Esophagus muscularis mucosa (tissue), 4 donors: ENCODE measurements around the gene DESI1. TPM values are rescaled to one million over a fixed set of nuclear protein-coding genes. Genes with fewer than 3 reads are reported as not detected.

Source experiments
- DNase-seq: peaks from one replicate; pipeline ENCODE4 v3.0.0-alpha.2; 2017; ENCODE audit errors: extremely low spot score
- H3K27ac ChIP-seq, 4 donors: fragments of 200-600 bp; sonication (generic); replicated peaks in 1 of 4; 1 replicate in 3 of 4; 2 replicates in 1 of 4; pipeline ENCODE4 v1.5.1; 2016 to 2019; ENCODE audit warnings: mild to moderate bottlenecking in 1 of 4
- H3K27me3 ChIP-seq, 4 donors: fragments of 200-600 bp; sonication (generic); one replicate each; pipeline versions ENCODE4 v1.5.1 to v1.6.0; 2016 to 2019
- H3K36me3 ChIP-seq, 4 donors: fragments of 200-600 bp; sonication (generic); one replicate each; pipeline ENCODE4 v1.5.1; 2016 to 2019
- H3K4me1 ChIP-seq, 4 donors: fragments of 200-600 bp; sonication (generic); one replicate each; pipeline ENCODE4 v1.5.1; 2016 to 2019
- H3K4me3 ChIP-seq, 4 donors: fragments of 200-600 bp; sonication (generic); 1 replicate in 2 of 4; 2 replicates in 2 of 4; pipeline ENCODE4 v1.5.1; 2016 to 2019; ENCODE audit warnings: mild to moderate bottlenecking in 4 of 4, moderate library complexity in 1 of 4
- H3K9me3 ChIP-seq, 4 donors: fragments of 200-600 bp; sonication (generic); 1 replicate in 3 of 4; 2 replicates in 1 of 4; pipeline ENCODE4 v1.5.1; 2016 to 2019
- EP300 ChIP-seq: sonication (generic); formaldehyde crosslinking; IDR thresholded peaks from one replicate; pipeline ENCODE4 v1.6.1; 2017; ENCODE audit warnings: antibody characterized with exemption
- POLR2A ChIP-seq: fragments of 450-650 bp; IDR thresholded peaks from one replicate; pipeline ENCODE4 v1.6.1; 2017; ENCODE audit warnings: antibody characterized with exemption, moderate library complexity, mild to moderate bottlenecking, low read depth
- POLR2AphosphoS5 ChIP-seq, 2 donors: sonication (generic); formaldehyde crosslinking; IDR thresholded peaks; one replicate each; pipeline ENCODE4 v1.6.1; 2017; ENCODE audit warnings: antibody characterized with exemption in 2 of 2
- WGBS: methylation state at CpG from one replicate; pipeline ENCODE4 v1.1.5; 2018; 5-methylcytosine and 5-hydroxymethylcytosine counted together
- intact Hi-C: fragments of 100-400 bp; cut with DNase I; formaldehyde crosslinking; loops from one replicate; pipeline ENCODE4 v1.15.1; 2023
- small RNA-seq, 3 donors: library from RNA; depleted of rRNA; stranded (forward); fragments of <200 nt; gene quantifications; one replicate each; pipeline ENCODE3, GENCODE V24; 2016
- total RNA-seq, 4 donors: library from RNA; depleted of rRNA; stranded (reverse); fragments of >200 nt; gene quantifications; one replicate each; pipeline versions ENCODE4 v1.1.0 to v1.2.1, GENCODE V29; 2016
- TF ChIP-seq, protein P1 (sequence below), 3 experiments: fragments of 200-600 bp in 2 of 3; fragments of 450-650 bp in 1 of 3; sonication (generic) in 2 of 3; IDR thresholded peaks; one replicate each; pipeline ENCODE4 v1.5.1; 2017 to 2019; ENCODE audit warnings: antibody characterized with exemption in 3 of 3, mild to moderate bottlenecking in 2 of 3, moderate library complexity in 1 of 3

The DESI1 gene
- total RNA-seq, 4 donors from 2014 or later: 18.6 to 76.5 (median 33.7) TPM

DNA sequence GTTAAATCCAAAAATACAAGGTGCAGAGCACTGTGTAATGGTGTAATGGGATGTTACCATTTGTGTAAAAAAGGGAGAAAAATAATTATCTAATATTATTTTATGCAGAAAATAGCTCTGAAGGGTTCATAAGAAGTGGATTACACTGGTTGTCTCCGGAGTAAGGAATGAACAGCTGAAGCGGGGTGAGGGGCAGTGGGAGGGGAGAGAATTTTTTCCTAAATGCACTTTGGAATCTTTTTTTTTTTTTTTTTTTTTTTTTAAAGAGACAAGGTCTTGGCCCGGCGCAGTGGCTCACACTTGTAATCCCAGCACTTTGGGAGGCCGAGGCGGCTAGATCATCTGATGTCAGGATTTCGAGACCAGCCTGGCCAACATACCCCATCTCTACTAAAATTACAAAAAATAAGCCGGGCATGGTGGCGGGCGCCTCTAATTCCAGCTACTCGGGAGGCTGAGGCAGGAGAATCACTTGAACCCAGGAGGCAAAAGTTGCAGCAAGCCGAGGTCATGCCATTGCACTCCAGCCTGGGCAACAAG, 69.8 kb downstream of the DESI1 start:
- H3K4me3 ChIP-seq: no peak overlapping the region
- no peaks in the 10 kb centered on the region for H3K9me3 ChIP-seq
- intact Hi-C loops: no loop called here
- 82% methylated on average over 12 of the region's 12 CpGs for WGBS
- H3K27me3 ChIP-seq: no peaks in the 10 kb centered on the region
- peaks cover 0 to 9% (median 0%) of the 10 kb centered on the region in 4 donors for H3K4me1 ChIP-seq
- no peak for DNase-seq
- H3K36me3 ChIP-seq: no peaks in the 10 kb centered on the region
- TF ChIP-seq, protein P1, sequence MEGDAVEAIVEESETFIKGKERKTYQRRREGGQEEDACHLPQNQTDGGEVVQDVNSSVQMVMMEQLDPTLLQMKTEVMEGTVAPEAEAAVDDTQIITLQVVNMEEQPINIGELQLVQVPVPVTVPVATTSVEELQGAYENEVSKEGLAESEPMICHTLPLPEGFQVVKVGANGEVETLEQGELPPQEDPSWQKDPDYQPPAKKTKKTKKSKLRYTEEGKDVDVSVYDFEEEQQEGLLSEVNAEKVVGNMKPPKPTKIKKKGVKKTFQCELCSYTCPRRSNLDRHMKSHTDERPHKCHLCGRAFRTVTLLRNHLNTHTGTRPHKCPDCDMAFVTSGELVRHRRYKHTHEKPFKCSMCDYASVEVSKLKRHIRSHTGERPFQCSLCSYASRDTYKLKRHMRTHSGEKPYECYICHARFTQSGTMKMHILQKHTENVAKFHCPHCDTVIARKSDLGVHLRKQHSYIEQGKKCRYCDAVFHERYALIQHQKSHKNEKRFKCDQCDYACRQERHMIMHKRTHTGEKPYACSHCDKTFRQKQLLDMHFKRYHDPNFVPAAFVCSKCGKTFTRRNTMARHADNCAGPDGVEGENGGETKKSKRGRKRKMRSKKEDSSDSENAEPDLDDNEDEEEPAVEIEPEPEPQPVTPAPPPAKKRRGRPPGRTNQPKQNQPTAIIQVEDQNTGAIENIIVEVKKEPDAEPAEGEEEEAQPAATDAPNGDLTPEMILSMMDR (IDR thresholded peaks at IDR 0.05): no peak
- TF ChIP-seq POLR2A (no peak), POLR2AphosphoS5 (IDR thresholded peaks at IDR 0.05) (no peak), EP300 (no peak)
- no peak overlapping the region for H3K27ac ChIP-seq

DNA sequence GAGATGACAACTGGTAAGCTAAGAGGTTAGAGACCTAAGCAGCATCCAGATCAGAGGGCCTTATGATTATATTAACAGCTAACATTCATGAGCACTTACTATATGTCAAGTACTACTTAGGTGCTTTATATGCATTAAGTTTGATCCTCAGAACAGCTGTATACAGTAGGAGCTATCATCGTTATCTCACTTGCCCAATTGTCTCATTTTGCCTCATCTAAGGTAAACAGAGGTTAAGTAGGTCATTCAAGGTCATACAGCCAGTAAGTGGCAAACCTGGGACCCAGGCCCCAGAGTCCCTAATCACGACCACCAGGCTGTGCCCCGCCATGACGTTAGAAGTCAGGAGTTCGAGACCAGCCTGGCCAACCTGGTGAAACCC, 72.0 kb downstream of the DESI1 start:
- Histone ChIP-seq H3K27me3 (no peaks in the 10 kb centered on the region), H3K27ac (no peak overlapping the region), H3K4me1 (peaks cover 7 to 12% (median 9%) of the 10 kb centered on the region in 4 donors), H3K9me3 (no peaks in the 10 kb centered on the region), H3K36me3 (no peaks in the 10 kb centered on the region), H3K4me3 (no peak overlapping the region)
- no peak for TF ChIP-seq POLR2AphosphoS5 (IDR thresholded peaks at IDR 0.05)
- no peak for TF ChIP-seq POLR2A
- TF ChIP-seq, protein P1 (IDR thresholded peaks at IDR 0.05): no peak
- no peak for TF ChIP-seq EP300
- WGBS: 95% methylated on average over 5 of the region's 5 CpGs
- intact Hi-C loops: loop anchor here (5.0 kb wide), 1 partner anchor 38 kb away; the partner anchor contains the start of gene PMM1
- no peak for DNase-seq

Small RNA genes within 50 kb of the gene (small RNA-seq; reads per million reads assigned to genes)
- gene RF00019: 0 reads per million in 3 donors

Other genes with a start within 250 kb of the DESI1 start
- gene TEF, start 239.1 kb downstream of the DESI1 start, total RNA-seq: 10 to 100 TPM; 19.5 to 47.8 (median 36.6) TPM
- gene TOB2, start 174.2 kb downstream of the DESI1 start, total RNA-seq: 100 to 1,000 TPM in 1 of 4 donors, 10 to 100 TPM in 3; 56.2 to 100 (median 93.0) TPM
- 10 to 100 TPM; 36.5 to 46.1 (median 42.2) TPM for gene PHF5A, start 152.4 kb downstream of the DESI1 start, total RNA-seq
- 100 to 1,000 TPM; 141 to 214 (median 166) TPM for gene ACO2, start 151.9 kb downstream of the DESI1 start, total RNA-seq
- gene POLR3H, start 76.6 kb downstream of the DESI1 start, total RNA-seq: 10 to 100 TPM; 20.9 to 28.2 (median 23.0) TPM
- 10 to 100 TPM in 1 of 4 donors, 1 to 10 TPM in 3; 2.9 to 12.4 (median 7.1) TPM for gene CSDC2, start 60.0 kb downstream of the DESI1 start, total RNA-seq
- 10 to 100 TPM; 37.4 to 54.2 (median 39.3) TPM for gene PMM1, start 31.2 kb downstream of the DESI1 start, total RNA-seq
- 100 to 1,000 TPM; 181 to 255 (median 233) TPM for gene XRCC6, start 252 bp upstream of the DESI1 start, total RNA-seq
- gene SNU13, start 67.8 kb upstream of the DESI1 start, total RNA-seq: 100 to 1,000 TPM in 2 of 4 donors, 10 to 100 TPM in 2; 79.7 to 115 (median 93.3) TPM
- gene MEI1, start 78.5 kb upstream of the DESI1 start, total RNA-seq: 1 to 10 TPM in 1 of 4 donors, under 1 TPM in 3; 0.39 to 1.3 (median 0.44) TPM
- gene CCDC134, start 179.6 kb upstream of the DESI1 start, total RNA-seq: 10 to 100 TPM in 1 of 4 donors, 1 to 10 TPM in 3; 7.0 to 10.8 (median 8.7) TPM
- 10 to 100 TPM; 56.4 to 97.7 (median 57.2) TPM for gene SREBF2, start 212.1 kb upstream of the DESI1 start, total RNA-seq